Loucy (cell line): ENCODE measurements around the gene IGHMBP2.

Experiments
- EZH2phosphoT487 ChIP-seq: fragments of 200-600 bp; IDR thresholded peaks from 2 replicates; pipeline ENCODE4 v1.6.1; 2018; ENCODE audit warnings: antibody characterized with exemption, mild to moderate bottlenecking, moderate library complexity, borderline replicate concordance
- TF ChIP-seq, protein P1 (sequence below): fragments of 200-600 bp; sonication (generic); conservative IDR thresholded peaks from 2 replicates; pipeline ENCODE4 v1.5.1; 2014; ENCODE audit warnings: mild to moderate bottlenecking, antibody characterized with exemption, low read length

DNA sequence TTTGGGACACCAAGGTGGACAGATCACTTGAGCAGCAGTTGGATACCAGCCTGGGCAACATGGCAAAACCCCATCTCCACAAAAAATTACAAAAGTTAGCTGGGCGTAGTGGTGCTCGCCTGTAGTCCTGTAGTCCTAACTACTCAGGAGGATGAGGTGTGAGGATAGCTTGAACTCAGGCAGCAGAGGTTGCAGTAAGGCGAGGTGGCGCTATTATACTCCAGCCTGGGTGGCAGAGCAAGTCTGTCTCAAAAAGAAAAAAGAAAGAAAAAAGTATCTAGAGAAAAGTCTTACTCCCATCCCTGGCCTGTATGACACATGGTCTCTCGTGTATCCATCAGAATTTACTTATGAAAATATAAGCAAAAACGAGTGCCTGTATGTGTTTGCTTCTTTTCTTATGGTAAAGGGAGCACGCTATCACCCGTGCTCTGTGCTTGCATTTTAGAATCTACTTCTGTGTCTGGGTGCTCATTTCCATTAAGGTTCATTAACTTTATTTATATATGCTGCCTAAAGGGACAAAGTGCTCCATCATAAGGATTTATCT is 46.6 kb upstream of the IGHMBP2 start:
- TF ChIP-seq EZH2phosphoT487, result no peak
- TF ChIP-seq, protein P1, sequence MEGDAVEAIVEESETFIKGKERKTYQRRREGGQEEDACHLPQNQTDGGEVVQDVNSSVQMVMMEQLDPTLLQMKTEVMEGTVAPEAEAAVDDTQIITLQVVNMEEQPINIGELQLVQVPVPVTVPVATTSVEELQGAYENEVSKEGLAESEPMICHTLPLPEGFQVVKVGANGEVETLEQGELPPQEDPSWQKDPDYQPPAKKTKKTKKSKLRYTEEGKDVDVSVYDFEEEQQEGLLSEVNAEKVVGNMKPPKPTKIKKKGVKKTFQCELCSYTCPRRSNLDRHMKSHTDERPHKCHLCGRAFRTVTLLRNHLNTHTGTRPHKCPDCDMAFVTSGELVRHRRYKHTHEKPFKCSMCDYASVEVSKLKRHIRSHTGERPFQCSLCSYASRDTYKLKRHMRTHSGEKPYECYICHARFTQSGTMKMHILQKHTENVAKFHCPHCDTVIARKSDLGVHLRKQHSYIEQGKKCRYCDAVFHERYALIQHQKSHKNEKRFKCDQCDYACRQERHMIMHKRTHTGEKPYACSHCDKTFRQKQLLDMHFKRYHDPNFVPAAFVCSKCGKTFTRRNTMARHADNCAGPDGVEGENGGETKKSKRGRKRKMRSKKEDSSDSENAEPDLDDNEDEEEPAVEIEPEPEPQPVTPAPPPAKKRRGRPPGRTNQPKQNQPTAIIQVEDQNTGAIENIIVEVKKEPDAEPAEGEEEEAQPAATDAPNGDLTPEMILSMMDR, result no peak
